ENCODE data around the gene ITIH5.

Gene ITIH5

GRCh38 chr10:7512487-7512886 lies 154.3 kb downstream of the ITIH5 start:
- H3K27me3 Mint-ChIP-seq = no peaks in the 10 kb centered on the region
- H3K4me3 Mint-ChIP-seq = no peak overlapping the region
- DNase-seq (ENCODE audit: low spot score in 2 of 2) = no peak
- peaks cover 9% of the 10 kb centered on the region for H3K4me1 Mint-ChIP-seq
- H3K36me3 Mint-ChIP-seq = peaks cover 17% of the 10 kb centered on the region
- H3K27ac Mint-ChIP-seq = no peak overlapping the region
- no peak for ATAC-seq (ENCODE audit: low read depth)
- H3K9me3 Mint-ChIP-seq = peaks cover 17% of the 10 kb centered on the region

GRCh38 chr10:7511612-7512011 lies 155.2 kb downstream of the ITIH5 start:
- Mint-ChIP-seq H3K27ac (no peak overlapping the region), H3K27me3 (no peaks in the 10 kb centered on the region), H3K4me1 (peaks cover 12% of the 10 kb centered on the region), H3K36me3 (peaks cover 18% of the 10 kb centered on the region), H3K9me3 (peaks cover 17% of the 10 kb centered on the region), H3K4me3 (no peak overlapping the region)
- DNase-seq (ENCODE audit: low spot score in 2 of 2) (no peak), ATAC-seq (ENCODE audit: low read depth) (no peak)
